Mesodermal cell (in vitro differentiated cells): Measurements from ENCODE around the gene ZNF385B.

ENCODE experiments used
- H3K27ac ChIP-seq: 2 replicates; pipeline ENCODE4 v1.7.0; 2013; ENCODE audit warnings: mild to moderate bottlenecking, low read depth, low read length, moderate library complexity; ENCODE audit not compliant: severe bottlenecking
- H3K36me3 ChIP-seq: 2 replicates; pipeline ENCODE4 v1.7.1; 2013; ENCODE audit warnings: mild to moderate bottlenecking, low read length, moderate library complexity; ENCODE audit not compliant: control insufficient read depth, insufficient read depth
- H3K4me1 ChIP-seq: one replicate; pipeline ENCODE4 v1.7.1; 2013; ENCODE audit warnings: mild to moderate bottlenecking, low read length; ENCODE audit not compliant: insufficient read depth, control insufficient read depth, poor library complexity, severe bottlenecking
- H3K4me3 ChIP-seq: 2 replicates; pipeline ENCODE4 v1.7.0; 2013; ENCODE audit warnings: low read length, control low read depth, mild to moderate bottlenecking; ENCODE audit not compliant: insufficient read depth, poor library complexity, severe bottlenecking; ENCODE audit errors: extremely low read depth
- H3K9me3 ChIP-seq: 2 replicates; pipeline ENCODE4 v1.7.1; 2013; ENCODE audit warnings: mild to moderate bottlenecking, low read length, moderate library complexity; ENCODE audit not compliant: control insufficient read depth
- WGBS, 2 experiments: methylation state at CpG; one replicate each; pipeline ENCODE4 v1.1.5; 2013; ENCODE audit warnings: missing lambda C conversion rate in 2 of 2; ENCODE audit not compliant: insufficient coverage in 2 of 2; 5-methylcytosine and 5-hydroxymethylcytosine counted together

Gene ZNF385B

GRCh38 chr2:179773986-179774385 lies 87.4 kb downstream of the ZNF385B start:
- H3K4me1 ChIP-seq = no peaks in the 10 kb centered on the region
- no peaks in the 10 kb centered on the region for H3K9me3 ChIP-seq
- H3K4me3 ChIP-seq = no peak overlapping the region
- H3K36me3 ChIP-seq = no peaks in the 10 kb centered on the region
- 95 to 98% methylated on average over 4 of the region's 4 CpGs for WGBS, 2 experiments
- H3K27ac ChIP-seq = no peak overlapping the region

GRCh38 chr2:179772346-179772745 lies 89.1 kb downstream of the ZNF385B start:
- H3K4me1 ChIP-seq = no peaks in the 10 kb centered on the region
- H3K36me3 ChIP-seq = no peaks in the 10 kb centered on the region
- no peak overlapping the region for H3K27ac ChIP-seq
- no CpG with 5 or more reads among the region's 1 CpG for WGBS, 2 experiments
- no peaks in the 10 kb centered on the region for H3K9me3 ChIP-seq
- no peak overlapping the region for H3K4me3 ChIP-seq

GRCh38 chr2:179771791-179772190 lies 89.6 kb downstream of the ZNF385B start:
- no peak overlapping the region for H3K27ac ChIP-seq
- H3K9me3 ChIP-seq = no peaks in the 10 kb centered on the region
- no peak overlapping the region for H3K4me3 ChIP-seq
- H3K36me3 ChIP-seq = no peaks in the 10 kb centered on the region
- H3K4me1 ChIP-seq = no peaks in the 10 kb centered on the region
- WGBS, 2 experiments = 92 to 100% methylated on average over 1 to 3 of the region's 4 CpGs

GRCh38 chr2:179770029-179770428 lies 91.4 kb downstream of the ZNF385B start:
- H3K9me3 ChIP-seq = no peaks in the 10 kb centered on the region
- WGBS, 2 experiments = no CpG with 5 or more reads among the region's 1 CpG
- no peak overlapping the region for H3K27ac ChIP-seq
- no peaks in the 10 kb centered on the region for H3K4me1 ChIP-seq
- no peak overlapping the region for H3K4me3 ChIP-seq
- no peaks in the 10 kb centered on the region for H3K36me3 ChIP-seq

- no peaks in the 10 kb centered on the region for H3K9me3 ChIP-seq
- H3K4me1 ChIP-seq = no peaks in the 10 kb centered on the region
- 86 to 92% methylated on average over 6 to 7 of the region's 8 CpGs for WGBS, 2 experiments
- no peak overlapping the region for H3K4me3 ChIP-seq
- no peaks in the 10 kb centered on the region for H3K36me3 ChIP-seq
- no peak overlapping the region for H3K27ac ChIP-seq
Measured at GRCh38 chr2:179769323-179769722, 92.1 kb downstream of the ZNF385B start.

GRCh38 chr2:179768765-179769164 lies 92.6 kb downstream of the ZNF385B start:
- H3K4me1 ChIP-seq = no peaks in the 10 kb centered on the region
- H3K4me3 ChIP-seq = no peak overlapping the region
- 80% methylated on average over 1 of the region's 1 CpG; no CpG with 5 or more reads in 1 of the 2 experiments for WGBS, 2 experiments
- H3K9me3 ChIP-seq = no peaks in the 10 kb centered on the region
- H3K36me3 ChIP-seq = no peaks in the 10 kb centered on the region
- H3K27ac ChIP-seq = no peak overlapping the region

GRCh38 chr2:179765666-179766065 lies 95.7 kb downstream of the ZNF385B start:
- H3K36me3 ChIP-seq = no peaks in the 10 kb centered on the region
- no peak overlapping the region for H3K27ac ChIP-seq
- H3K9me3 ChIP-seq = no peaks in the 10 kb centered on the region
- H3K4me3 ChIP-seq = no peak overlapping the region
- WGBS, 2 experiments = no CpG with 5 or more reads among the region's 2 CpGs
- no peaks in the 10 kb centered on the region for H3K4me1 ChIP-seq

- no peaks in the 10 kb centered on the region for H3K36me3 ChIP-seq
- H3K27ac ChIP-seq = no peak overlapping the region
- H3K4me3 ChIP-seq = no peak overlapping the region
- H3K4me1 ChIP-seq = no peaks in the 10 kb centered on the region
- WGBS, 2 experiments = 80 to 86% methylated on average over 1 of the region's 1 CpG
- H3K9me3 ChIP-seq = no peaks in the 10 kb centered on the region
Measured at GRCh38 chr2:179764710-179765109, 96.7 kb downstream of the ZNF385B start.

GRCh38 chr2:179758636-179759035 lies 102.8 kb downstream of the ZNF385B start:
- no peaks in the 10 kb centered on the region for H3K36me3 ChIP-seq
- 71 to 90% methylated on average over 1 to 3 of the region's 3 CpGs for WGBS, 2 experiments
- H3K4me3 ChIP-seq = no peak overlapping the region
- H3K27ac ChIP-seq = no peak overlapping the region
- no peaks in the 10 kb centered on the region for H3K9me3 ChIP-seq
- no peaks in the 10 kb centered on the region for H3K4me1 ChIP-seq

GRCh38 chr2:179751163-179751809 lies 110.1 kb downstream of the ZNF385B start:
- Histone ChIP-seq H3K36me3 (no peaks in the 10 kb centered on the region), H3K27ac (no peak overlapping the region), H3K4me1 (no peaks in the 10 kb centered on the region), H3K9me3 (no peaks in the 10 kb centered on the region), H3K4me3 (no peak overlapping the region)
- whole genome bisulfite sequencing, 2 experiments = no CpG with 5 or more reads among the region's 4 CpGs

- 80% methylated on average over 1 of the region's 1 CpG; no CpG with 5 or more reads in 1 of the 2 experiments for WGBS, 2 experiments
- no peaks in the 10 kb centered on the region for H3K4me1 ChIP-seq
- H3K9me3 ChIP-seq = no peaks in the 10 kb centered on the region
- H3K36me3 ChIP-seq = no peaks in the 10 kb centered on the region
- no peak overlapping the region for H3K4me3 ChIP-seq
- H3K27ac ChIP-seq = no peak overlapping the region
Measured at GRCh38 chr2:179749210-179749609, 112.2 kb downstream of the ZNF385B start.
